ENCODE data around the gene EMX1.

EMX1 gene

DNA sequence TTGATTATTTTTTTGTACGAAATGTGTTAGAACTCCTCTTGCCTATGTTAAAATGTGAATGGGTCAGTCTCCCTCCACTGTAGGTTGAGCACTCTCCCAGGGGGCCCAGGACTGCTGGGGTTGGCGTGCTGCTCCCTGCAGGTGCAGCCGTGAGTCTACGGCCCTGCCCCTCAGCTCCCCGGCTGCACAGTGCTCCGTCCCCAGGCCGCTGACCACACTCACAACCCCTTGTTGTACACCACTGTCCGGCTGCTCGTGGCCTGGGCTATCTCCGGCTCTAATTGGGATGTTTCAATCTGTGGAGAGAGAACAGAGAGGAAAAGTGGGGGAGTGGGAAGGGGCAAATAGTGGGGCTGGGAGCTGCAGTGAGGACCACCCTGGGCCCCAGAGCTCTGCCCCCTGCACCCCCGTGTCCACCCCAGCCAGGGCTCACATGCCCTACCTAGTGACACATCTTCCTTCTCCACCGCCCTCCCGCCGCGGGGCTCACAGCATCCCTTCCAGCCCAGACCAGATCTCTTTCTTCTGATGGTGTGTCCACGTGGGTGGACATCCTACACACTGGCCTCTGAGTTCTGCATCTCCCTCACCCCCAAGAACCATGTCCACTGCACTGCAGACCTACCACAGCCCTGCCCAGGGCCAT is 27.6 kb downstream of the EMX1 start:
- Mint-ChIP-seq H3K27ac (ENCODE audit: low read depth) (no peak overlapping the region), H3K4me1 (no peaks in the 10 kb centered on the region), H3K36me3 (ENCODE audit: insufficient read depth) (no peaks in the 10 kb centered on the region)

DNA sequence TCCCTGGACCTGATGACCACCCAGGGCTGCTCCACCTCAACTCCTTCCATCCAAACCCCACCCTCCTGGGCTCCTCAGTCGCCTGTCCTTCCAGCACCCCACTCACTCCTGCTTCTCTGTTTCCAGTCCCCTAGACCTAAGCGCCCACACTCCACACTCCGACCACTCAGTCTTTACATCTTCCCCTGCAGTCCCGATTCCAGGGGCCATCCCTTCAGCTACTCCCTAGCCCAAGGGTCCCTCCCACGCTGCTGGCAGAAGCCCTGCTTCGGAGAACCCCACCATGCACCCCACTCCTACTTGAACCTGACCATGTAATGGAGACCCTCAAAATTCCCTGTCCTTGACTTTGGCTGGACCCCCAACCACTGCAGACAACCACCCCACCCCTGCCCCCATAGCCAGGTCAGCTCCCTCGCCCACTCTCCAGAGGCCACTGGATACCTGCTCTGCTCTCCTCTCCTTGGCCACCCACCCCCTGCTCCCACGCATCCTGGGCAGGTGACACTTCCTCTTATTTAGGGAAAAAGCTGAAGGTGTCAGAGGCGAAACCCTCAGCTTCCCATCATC is 28.2 kb downstream of the EMX1 start:
- Mint-ChIP-seq H3K36me3 (ENCODE audit: insufficient read depth) (no peaks in the 10 kb centered on the region), H3K9me3 (no peaks in the 10 kb centered on the region), H3K27me3 (no peaks in the 10 kb centered on the region), H3K27ac (ENCODE audit: low read depth) (no peak overlapping the region), H3K4me3 (no peak overlapping the region), H3K4me1 (no peaks in the 10 kb centered on the region)
- ATAC-seq (replicated peaks; ENCODE audit: extremely low read depth, poor library complexity, severe bottlenecking) (no peak), DNase-seq (ENCODE audit: low spot score in 2 of 2) (no peak)

More for the DNA sequence above, 27.6 kb downstream of the EMX1 start:
- no peaks in the 10 kb centered on the region for H3K27me3 Mint-ChIP-seq
- DNase-seq (ENCODE audit: low spot score in 2 of 2) (no peak), ATAC-seq (replicated peaks; ENCODE audit: extremely low read depth, poor library complexity, severe bottlenecking) (no peak)
- H3K4me3 Mint-ChIP-seq: no peak overlapping the region
- no peaks in the 10 kb centered on the region for H3K9me3 Mint-ChIP-seq

DNA sequence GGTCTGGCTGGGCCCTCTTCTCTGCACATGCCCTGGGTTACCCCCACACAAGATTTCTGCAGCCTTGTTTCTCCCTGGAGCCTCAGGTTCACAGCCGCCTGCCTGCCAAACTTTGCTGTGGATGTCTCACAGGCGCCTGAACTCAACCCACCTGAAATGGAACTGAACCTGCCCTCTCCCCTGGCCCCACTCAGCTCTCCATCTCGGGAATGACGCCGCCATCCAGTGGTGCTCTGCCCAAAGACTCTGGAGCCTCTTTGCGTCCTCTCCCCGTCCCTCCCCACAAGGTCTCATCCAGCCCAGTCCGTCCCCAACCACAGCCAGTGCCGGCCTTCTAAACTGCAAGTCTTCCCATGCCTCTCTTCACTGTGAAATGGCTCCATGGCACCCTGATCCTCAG is 29.1 kb downstream of the EMX1 start:
- Mint-ChIP-seq H3K27me3 (no peaks in the 10 kb centered on the region), H3K27ac (ENCODE audit: low read depth) (no peak overlapping the region)
- no peak for ATAC-seq (replicated peaks; ENCODE audit: extremely low read depth, poor library complexity, severe bottlenecking)

DNA sequence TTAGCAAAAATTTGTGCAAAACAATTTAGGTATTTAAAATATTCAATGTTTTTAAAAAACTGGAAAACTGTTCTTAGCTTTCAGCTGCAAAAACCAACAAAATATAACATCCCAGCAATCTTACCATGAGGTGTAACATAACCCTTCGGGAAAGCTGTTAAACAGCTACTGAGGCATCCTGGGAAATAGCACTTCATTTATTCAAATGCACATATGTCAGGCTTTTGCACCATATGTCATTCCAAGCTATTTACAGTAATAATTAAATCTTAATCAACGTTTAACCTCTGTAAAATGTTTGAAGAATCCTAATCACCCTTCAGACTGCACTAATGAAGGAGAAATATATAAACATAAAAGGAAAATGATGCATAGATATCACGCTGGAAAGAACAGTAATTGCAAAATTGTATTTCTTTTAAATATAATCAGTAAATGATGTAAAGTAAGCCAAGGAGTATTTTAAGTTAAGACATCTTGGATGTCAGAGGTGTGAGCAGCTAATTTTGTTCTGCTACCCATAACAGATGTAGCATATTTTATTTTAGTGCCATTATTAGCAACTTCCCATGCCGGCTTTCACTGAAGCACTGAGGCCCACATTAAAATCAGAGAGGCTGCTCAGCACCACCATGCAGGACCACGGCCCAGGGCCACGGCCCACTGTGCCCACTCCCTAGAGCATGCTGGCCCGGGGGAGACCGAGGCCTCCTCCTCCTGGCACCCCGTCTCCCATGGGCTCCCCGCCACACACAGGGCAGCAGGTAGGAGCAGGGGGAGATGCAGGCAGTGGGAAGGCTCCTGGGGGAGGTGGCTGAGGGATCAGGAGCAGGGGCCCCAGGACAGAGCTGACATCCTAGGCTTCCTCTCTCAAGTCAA is 30.9 kb downstream of the EMX1 start:
- H3K27ac Mint-ChIP-seq (ENCODE audit: low read depth): no peak overlapping the region
- no peaks in the 10 kb centered on the region for H3K36me3 Mint-ChIP-seq (ENCODE audit: insufficient read depth)
- H3K27me3 Mint-ChIP-seq: no peaks in the 10 kb centered on the region
- H3K9me3 Mint-ChIP-seq: no peaks in the 10 kb centered on the region
- peaks cover 3% of the 10 kb centered on the region for H3K4me1 Mint-ChIP-seq
- ATAC-seq (replicated peaks; ENCODE audit: extremely low read depth, poor library complexity, severe bottlenecking) (no peak), DNase-seq (ENCODE audit: low spot score in 2 of 2) (no peak)
- no peak overlapping the region for H3K4me3 Mint-ChIP-seq

More for the DNA sequence above, 29.1 kb downstream of the EMX1 start:
- no peak for DNase-seq (ENCODE audit: low spot score in 2 of 2)
- H3K36me3 Mint-ChIP-seq (ENCODE audit: insufficient read depth): no peaks in the 10 kb centered on the region
- no peaks in the 10 kb centered on the region for H3K4me1 Mint-ChIP-seq
- no peaks in the 10 kb centered on the region for H3K9me3 Mint-ChIP-seq
- H3K4me3 Mint-ChIP-seq: no peak overlapping the region

DNA sequence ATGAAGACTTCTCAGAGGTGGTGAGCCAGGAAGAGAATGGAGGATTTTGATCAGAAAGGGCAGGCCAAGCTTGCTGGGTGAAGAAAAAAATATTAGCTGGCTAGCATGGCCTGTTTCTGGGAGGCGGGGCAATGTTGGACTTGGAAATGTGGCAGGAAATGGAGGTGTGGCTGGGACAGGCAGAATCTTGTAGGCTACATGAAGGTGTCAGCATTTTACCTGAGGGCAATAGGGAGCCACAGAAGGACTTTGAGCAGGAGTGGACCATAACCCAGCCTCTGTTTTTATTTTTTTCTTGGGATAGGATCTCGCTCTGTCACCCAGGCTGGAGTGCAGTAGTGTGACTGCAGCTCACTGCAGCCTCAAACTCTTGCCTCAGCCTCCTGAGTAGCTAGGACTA is 31.7 kb downstream of the EMX1 start:
- Mint-ChIP-seq H3K27me3 (no peaks in the 10 kb centered on the region), H3K36me3 (ENCODE audit: insufficient read depth) (peaks cover under 1% of the 10 kb centered on the region), H3K9me3 (no peaks in the 10 kb centered on the region), H3K4me1 (peaks cover 12% of the 10 kb centered on the region), H3K4me3 (no peak overlapping the region), H3K27ac (ENCODE audit: low read depth) (no peak overlapping the region)
- no peak for DNase-seq (ENCODE audit: low spot score in 2 of 2)
- no peak for ATAC-seq (replicated peaks; ENCODE audit: extremely low read depth, poor library complexity, severe bottlenecking)

DNA sequence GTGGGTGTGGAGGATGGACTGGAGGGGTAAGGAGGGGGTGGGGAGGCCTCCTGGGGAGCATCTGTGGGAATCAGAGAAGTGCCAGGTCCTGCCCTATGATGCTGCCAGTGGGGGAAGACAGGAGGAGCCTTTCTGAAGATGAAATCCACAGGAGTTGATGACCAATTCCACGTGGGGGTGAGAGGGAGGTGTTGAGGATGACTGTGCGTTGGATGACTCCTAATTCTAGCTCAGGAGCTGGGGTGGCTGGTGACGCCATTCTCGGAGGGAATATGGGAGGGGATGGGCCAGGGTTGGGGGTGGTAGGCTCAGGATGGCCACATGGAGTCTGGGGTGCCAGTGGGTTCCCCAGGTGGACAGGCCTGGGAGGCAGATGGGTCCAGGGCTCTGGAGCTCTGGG is 32.3 kb downstream of the EMX1 start:
- Mint-ChIP-seq H3K9me3 (no peaks in the 10 kb centered on the region), H3K4me1 (peaks cover 18% of the 10 kb centered on the region), H3K36me3 (ENCODE audit: insufficient read depth) (peaks cover 2% of the 10 kb centered on the region), H3K27ac (ENCODE audit: low read depth) (no peak overlapping the region), H3K27me3 (no peaks in the 10 kb centered on the region), H3K4me3 (no peak overlapping the region)
- ATAC-seq (replicated peaks; ENCODE audit: extremely low read depth, poor library complexity, severe bottlenecking) (no peak), DNase-seq (ENCODE audit: low spot score in 2 of 2) (no peak)

DNA sequence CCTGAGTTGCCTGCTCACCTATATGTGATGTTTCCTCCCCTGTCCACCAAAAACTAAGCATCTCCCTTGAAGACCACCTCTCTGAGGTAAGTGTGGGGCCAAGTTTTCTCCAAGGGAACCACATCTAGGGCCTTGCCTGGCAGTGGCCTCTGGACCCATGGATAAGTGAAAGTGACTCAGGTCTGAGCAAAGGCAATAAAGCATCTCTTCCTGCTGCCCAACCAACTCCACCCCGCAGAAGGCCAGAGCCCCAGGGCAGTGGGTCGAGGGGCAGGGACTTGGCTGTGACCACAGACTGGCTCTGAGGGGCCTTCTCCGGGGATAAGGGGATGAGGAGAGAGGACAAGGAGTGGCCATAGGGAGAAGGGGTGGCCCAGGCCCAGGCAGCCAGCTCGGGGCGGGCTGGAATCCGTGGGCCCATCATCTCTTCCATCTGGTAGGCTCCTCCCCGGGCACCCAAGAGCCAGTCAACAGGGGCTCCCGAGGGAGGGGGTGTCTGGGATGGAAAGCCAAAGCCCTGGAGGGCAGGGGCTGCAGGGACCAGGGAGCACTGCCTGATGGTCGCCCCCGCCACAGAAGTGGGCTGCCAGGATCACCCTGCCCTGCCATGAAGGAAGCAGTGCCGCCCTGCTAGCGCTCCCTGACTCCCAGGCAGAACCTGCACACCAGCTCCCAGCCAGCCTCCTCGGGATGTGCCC is 33.4 kb downstream of the EMX1 start:
- H3K4me3 Mint-ChIP-seq: no peak overlapping the region
- H3K9me3 Mint-ChIP-seq: no peaks in the 10 kb centered on the region
- peaks cover 2% of the 10 kb centered on the region for H3K36me3 Mint-ChIP-seq (ENCODE audit: insufficient read depth)
- ATAC-seq (replicated peaks; ENCODE audit: extremely low read depth, poor library complexity, severe bottlenecking): no peak
- no peak overlapping the region for H3K27ac Mint-ChIP-seq (ENCODE audit: low read depth)
- H3K27me3 Mint-ChIP-seq: no peaks in the 10 kb centered on the region
- peaks cover 27% of the 10 kb centered on the region for H3K4me1 Mint-ChIP-seq
- DNase-seq (ENCODE audit: low spot score in 2 of 2): no peak

DNA sequence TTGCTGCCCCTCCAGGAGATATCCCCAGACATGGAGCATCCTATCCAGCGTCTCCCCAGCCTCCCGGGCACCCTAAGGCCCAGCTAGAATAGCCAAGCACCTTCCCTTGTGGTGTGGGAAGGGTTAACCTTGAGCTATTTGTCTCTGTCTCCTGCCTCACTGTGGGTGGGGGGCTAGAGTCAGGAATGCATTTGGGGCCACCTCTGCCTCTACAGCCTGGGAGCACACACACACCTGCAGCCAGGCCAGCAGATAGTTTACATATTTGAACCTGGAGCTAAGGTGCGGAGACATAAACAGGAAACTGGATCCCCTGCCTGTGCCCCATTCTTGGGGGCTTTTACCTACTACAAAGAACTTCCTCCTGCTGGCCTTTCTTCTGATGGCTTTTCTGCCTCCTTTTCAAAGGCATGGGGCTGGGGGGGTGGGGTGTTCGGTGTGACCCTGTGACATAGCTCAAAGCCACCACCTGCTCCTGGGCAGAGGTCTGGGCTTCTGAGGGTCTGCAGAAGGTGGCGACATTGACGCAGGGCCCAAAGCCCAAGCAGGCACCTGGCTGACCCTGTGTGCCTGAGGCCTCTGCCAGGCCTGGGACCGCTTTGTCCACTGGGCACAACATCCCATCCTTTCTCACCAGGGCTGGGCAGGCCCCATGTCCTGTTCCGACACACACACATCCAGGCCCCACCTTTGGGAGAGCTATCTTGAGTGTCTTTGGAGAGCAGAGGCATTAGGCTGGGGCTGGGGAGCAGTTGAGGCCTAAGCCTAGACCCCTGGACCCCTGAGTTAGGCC is 34.2 kb downstream of the EMX1 start:
- no peak overlapping the region for H3K27ac Mint-ChIP-seq (ENCODE audit: low read depth)
- DNase-seq (ENCODE audit: low spot score in 2 of 2): no peak
- H3K4me3 Mint-ChIP-seq: no peak overlapping the region
- no peak for ATAC-seq (replicated peaks; ENCODE audit: extremely low read depth, poor library complexity, severe bottlenecking)
- no peaks in the 10 kb centered on the region for H3K9me3 Mint-ChIP-seq
- peaks cover 29% of the 10 kb centered on the region for H3K4me1 Mint-ChIP-seq
- H3K36me3 Mint-ChIP-seq (ENCODE audit: insufficient read depth): peaks cover 4% of the 10 kb centered on the region
- H3K27me3 Mint-ChIP-seq: no peaks in the 10 kb centered on the region

DNA sequence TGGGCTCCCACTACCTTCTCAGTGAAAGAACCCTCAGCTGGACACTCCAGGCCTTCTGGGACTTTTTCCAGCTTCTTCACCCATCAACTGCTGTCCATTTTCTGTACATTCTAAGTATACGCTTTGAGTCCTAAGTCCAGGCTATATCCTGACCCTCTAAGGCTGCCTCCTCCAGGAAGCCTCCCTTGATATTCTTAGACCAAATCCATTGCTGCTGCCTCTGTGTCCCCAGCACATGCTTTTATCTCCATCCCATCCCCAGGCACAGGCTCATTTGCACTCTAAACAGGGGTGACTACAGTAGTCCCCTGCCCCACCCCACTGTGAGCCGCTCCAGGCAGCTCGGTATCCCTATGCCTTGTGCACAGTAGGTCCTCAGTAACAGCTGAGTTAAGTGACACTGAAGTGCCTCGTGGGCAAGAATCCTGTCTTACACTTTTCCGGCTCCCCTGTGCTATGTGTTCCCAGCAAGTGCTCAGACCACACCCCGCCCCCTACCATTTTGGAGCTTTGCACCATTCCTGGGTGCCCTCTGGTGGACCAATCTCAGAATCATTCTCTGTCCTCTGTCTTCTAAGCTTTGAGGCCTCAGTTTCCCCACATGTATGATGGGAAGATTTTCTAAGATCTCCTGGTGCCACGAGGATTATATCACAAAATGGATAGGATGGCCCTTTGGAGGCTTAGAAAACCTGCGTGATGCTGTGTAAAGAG is 34.9 kb downstream of the EMX1 start:
- H3K4me3 Mint-ChIP-seq: no peak overlapping the region
- no peaks in the 10 kb centered on the region for H3K27me3 Mint-ChIP-seq
- ATAC-seq (replicated peaks; ENCODE audit: extremely low read depth, poor library complexity, severe bottlenecking) (no peak), DNase-seq (ENCODE audit: low spot score in 2 of 2) (no peak)
- peaks cover 36% of the 10 kb centered on the region for H3K4me1 Mint-ChIP-seq
- no peak overlapping the region for H3K27ac Mint-ChIP-seq (ENCODE audit: low read depth)
- no peaks in the 10 kb centered on the region for H3K9me3 Mint-ChIP-seq
- H3K36me3 Mint-ChIP-seq (ENCODE audit: insufficient read depth): peaks cover 4% of the 10 kb centered on the region

DNA sequence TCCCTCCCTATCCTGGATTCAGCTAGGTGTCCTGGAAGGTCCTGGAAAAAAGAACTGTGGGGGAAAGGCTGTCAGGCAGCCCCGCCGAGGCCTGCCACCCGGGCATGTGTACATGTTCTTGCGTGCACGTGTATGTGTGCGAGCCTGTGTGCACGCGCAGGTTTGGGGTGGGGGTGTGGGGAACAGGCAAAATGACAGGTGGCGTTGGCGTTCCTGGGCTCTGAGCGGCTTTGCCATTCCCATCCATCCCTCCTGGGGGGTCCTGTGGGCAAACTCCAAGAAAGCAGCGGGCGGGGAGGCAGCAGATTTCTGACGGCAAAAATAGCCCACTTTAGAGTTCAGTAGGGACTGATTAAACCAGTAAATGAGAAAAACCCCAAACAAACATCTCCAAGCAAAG is 35.6 kb downstream of the EMX1 start:
- no peak for DNase-seq (ENCODE audit: low spot score in 2 of 2)
- Mint-ChIP-seq H3K27me3 (no peaks in the 10 kb centered on the region), H3K36me3 (ENCODE audit: insufficient read depth) (peaks cover 4% of the 10 kb centered on the region), H3K27ac (ENCODE audit: low read depth) (peak overlapping the region; percentile 90), H3K4me3 (peak overlapping the region; percentile 87), H3K4me1 (peaks cover 42% of the 10 kb centered on the region), H3K9me3 (no peaks in the 10 kb centered on the region)
- no peak for ATAC-seq (replicated peaks; ENCODE audit: extremely low read depth, poor library complexity, severe bottlenecking)

DNA sequence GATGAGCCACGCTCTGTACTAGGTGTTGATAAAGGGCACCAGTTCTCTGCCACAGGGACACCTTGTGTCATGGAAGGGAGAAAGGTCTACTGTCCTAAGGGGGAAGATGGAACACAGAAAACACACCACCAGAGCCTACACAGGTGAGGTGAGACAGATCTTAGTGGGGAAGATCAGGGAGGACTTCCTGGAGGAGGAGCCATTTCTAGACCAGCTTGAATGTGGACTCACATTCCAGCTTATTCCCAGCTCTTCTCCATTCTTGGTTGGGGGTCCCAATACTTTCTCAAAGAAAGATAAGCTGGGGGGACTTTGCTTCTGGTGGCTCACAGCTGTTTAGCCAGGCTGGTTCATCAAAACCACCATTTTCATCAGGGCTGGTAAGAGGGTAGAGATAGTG is 36.2 kb downstream of the EMX1 start:
- Mint-ChIP-seq H3K36me3 (ENCODE audit: insufficient read depth) (peaks cover 4% of the 10 kb centered on the region), H3K4me3 (peak overlapping the region; percentile 87), H3K4me1 (peaks cover 46% of the 10 kb centered on the region), H3K27ac (ENCODE audit: low read depth) (peak overlapping the region; percentile 90), H3K27me3 (no peaks in the 10 kb centered on the region), H3K9me3 (no peaks in the 10 kb centered on the region)
- DNase-seq (ENCODE audit: low spot score in 2 of 2) (no peak), ATAC-seq (replicated peaks; ENCODE audit: extremely low read depth, poor library complexity, severe bottlenecking) (no peak)

All from central memory CD8-positive, alpha-beta T cell (primary cell).